Effector CD4-positive, alpha-beta T cell (primary cell): ENCODE results near the gene SYNPO2L.

Source experiments
- DNase-seq: peaks from one replicate; pipeline ENCODE4 v3.0.0-alpha.2; 2020

The SYNPO2L gene

DNA sequence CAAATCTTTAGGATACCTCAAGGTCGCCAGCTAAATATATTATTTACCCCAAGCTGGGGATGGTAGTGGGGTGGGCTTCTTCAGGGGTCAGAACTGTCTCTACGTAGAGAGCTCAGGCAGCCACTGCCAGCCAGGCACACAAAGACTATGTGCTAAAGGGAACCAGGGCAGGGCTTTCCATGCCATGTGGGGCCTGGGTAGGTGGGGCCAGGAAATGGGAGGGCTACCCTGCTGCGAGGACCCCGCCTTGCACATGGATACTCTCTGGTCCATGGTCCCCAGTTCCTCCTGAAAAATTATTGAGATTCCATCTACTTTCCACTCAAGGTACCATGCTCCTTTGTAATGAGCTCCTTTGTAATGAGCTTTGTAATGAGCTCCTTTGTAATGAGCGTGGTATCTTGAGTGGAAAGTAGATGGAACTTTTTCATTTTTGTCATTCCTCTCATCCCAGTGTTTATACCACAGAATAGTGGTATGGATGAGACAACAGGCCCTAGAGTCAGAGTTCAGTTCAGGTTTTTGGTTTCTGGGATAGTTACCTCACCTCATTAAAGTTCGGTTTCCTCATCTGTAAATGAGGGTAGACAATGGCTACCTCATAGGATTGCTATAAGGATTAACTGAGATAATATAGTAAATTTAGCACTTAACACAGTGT, 5.8 kb downstream of the SYNPO2L start:
- DNase-seq = no peak

DNA sequence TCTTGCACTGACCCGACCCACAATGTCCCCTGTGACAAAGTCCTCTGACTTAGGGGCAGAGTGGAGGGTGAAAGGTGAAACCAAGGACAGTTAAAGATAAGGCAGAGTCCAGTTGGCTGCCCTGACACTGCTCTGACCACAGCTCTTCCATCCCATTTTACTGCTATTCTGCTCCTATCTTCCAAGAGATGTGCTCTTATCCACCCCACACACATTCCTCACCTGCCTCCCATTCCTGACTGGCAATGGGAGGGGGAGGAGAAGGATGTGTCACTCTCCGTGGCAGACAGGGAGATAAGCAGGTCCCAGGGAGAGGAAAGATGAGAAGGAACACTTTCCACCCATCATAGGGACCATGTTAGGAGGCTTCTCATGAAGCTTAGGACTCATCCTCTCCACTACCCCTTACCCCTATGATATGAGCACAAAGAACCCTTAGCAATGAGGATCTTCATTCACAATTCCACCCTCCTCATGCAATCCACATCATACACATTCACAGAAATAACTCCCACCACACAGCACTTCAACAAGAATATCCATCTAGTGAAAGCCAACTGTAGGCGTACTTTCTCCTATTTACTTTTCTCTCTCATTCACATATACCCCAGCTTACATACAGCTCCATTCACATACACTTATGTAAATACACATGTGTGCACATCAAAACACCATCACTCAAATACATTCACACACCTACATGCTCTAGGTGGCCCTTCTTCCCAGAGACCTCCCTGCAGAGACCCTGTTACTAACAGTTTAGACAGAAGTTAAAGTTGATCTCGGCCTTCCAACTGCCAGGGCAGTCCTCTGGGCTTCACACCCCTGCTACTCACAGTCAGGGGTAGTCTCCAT, 6.6 kb downstream of the SYNPO2L start:
- DNase-seq = no peak

DNA sequence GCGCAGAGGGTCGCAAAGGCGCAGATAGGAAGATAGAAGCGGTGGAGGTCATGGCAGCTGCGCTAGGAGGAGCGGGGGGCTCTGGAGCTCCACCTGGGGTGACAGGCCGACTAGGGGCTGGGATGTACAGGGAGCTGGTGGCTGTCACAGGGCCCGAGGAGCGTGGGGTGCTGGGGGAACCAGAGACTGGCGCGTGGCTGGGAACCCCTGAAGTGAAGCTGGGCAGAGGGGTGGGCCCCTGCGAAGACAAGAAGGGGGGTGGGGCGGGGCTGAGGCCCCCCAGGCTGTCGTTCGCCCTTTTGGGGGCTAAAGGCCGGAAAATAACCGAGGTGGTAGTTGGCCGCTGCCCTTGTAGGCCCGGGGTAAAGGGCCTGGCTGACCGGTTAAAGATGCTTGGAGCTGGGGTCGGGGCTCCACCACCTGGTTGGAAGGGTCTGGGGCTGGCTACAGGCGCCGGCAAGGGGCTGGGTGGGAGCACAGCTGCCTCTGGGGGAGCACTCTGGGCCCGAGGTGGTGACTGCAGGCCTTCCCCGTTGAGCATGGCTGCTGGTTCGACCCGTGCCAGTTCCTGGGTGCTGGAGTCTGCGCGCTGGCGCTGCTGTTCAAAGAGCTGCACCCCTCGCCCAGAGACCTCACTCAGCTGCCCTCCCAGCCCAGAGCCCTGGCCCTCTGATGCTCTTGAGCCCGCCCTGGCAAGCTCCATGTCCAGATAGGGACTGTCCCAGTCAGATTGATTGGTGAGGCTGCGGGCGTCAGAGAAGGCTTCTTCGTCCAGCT, 7.8 kb downstream of the SYNPO2L start:
- DNase-seq = no peak

DNA sequence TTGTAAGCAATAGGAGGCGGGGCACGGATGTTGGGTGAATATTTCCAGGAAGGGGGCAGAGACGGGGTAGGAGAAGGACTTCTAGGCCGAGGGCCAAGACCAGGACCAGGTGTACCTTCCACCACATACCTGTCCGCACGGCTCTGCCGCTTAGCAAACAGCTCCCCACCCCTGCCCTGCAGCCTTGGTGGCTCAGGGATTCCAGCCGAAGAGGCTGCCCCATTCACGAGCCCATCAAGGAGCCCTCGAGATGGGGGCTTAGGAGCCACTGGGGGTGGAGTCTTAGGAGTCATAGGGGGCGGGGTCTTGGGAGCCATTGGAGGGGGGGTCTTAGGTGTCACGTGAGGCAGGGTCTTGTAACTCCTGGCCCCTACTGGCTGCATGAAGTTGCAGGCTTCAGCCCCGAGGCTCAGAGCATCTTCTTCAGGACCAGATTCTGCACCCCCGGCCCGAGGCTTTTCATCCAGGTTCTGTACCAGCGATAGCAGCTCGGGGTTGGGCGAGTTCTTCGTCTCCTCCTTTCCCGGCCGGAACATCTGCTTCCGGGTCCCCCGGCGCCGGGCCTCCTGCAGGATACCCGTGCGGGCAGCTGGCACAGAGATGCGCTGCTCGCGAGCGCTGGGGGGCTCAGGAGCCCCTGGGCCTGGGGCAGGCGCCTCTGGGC, 8.5 kb downstream of the SYNPO2L start:
- DNase-seq = no peak

DNA sequence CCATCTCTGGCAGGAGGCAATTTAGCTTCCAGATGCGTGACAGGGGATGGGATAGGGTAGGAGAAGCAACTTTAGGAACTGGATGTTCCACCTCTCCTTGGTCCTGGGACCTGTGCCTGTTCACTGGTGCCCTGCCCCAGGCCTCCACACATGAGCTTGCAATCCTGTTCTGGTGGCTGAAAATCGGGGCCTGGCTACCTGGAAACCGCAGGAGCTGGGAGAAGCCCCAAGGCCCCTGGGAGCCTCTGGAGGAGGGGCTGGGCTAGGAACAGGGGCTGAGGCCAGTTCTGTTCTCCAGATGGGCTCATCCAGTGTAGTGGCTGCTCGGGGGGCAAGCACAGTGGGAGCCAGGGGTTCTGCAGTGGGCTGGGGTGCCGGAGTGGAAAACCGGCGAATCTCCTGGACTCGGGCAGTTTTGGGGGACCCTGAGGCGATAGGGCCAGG, 9.2 kb downstream of the SYNPO2L start:
- no peak for DNase-seq

DNA sequence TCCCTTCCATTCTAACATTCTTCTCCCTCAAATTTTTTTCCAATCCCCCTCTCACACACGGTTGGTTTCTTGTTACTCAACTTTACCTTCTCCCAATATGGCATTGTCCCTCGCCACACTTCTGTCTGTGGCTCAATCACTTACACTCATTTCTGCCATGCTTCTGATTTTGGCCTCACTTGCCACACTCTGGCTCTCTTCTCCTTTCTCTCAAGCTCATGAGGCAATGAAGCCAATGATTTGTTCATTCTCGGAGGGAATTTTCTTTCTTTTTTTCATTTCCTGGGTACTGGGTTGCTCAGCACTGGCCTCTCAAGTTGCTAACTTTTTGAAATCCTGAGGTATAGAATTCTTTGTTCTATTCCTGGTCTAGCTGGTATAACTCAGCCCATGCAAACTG, 10.6 kb downstream of the SYNPO2L start:
- no peak for DNase-seq

DNA sequence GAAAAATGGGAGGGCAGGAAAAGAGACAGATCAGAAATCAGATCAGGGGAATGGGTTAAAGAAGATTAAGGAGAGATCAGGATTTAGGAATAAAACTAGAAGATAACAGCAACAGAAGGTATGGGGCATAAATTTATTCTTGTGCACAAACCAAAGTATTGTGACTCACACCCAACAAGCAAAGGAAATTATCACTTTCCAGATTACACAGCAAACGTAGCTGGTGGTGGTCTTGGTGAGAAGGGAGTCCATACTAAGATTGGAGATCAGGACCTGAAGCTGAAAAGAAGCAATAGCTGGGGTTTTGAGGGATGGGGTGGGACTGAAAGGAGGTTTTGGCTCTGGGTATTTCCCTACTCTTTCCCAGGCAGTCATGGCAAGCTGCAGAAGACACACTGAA, 11.1 kb downstream of the SYNPO2L start:
- DNase-seq = no peak

DNA sequence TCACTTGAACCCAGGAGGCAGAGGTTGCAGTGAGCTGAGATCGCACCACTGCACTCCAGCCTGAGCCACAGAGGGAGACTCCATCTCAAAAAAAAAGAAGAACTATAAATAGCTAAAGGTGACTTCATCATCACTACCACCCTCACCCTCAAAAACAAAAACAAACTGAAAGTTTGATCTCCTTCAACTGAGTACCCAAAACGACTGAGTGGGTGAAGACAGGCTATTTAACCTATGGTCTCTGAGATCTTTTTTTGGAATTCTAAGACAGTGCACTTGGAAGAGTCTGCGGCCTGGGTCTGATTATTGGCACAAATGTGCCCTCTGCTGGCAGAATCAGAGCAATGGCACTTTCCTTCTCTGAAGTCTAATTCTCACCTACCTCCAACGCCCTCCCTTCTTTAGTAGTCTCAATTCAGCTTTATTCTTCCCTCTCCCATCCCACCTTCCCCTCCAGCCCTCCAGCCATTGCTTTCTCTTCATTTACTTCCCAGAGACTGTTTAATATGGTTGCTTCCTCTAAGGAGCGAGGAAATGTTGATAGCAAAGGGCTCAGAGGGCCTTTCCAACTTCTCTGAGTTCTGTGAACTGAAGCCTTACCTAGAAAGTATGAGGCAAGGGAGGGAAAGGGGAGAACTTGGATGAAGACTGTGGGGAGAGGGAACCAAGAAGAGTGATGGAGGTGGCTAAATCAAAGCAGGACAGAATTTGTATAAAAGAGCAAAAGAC, 11.7 kb downstream of the SYNPO2L start:
- peak; percentile 46 for DNase-seq

DNA sequence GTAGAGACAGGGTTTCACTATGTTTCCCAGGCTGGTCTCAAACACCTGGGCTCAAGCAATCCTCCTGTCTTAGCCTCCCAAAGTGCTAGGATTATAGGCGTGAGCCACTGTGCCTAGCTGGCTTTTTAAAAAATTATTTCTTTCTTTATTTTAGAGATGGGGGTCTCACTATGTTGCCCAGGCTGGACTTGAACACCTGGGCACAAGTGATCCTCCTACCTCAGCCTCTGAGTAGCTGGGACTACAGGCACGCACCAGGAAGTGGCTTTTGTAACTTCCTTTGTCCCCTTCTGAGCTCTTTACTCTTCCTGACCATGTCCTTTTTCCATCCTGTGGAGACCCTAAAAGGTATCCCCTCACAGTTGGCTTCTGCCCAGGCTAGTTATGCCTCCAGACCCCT, 12.5 kb downstream of the SYNPO2L start:
- DNase-seq = no peak

DNA sequence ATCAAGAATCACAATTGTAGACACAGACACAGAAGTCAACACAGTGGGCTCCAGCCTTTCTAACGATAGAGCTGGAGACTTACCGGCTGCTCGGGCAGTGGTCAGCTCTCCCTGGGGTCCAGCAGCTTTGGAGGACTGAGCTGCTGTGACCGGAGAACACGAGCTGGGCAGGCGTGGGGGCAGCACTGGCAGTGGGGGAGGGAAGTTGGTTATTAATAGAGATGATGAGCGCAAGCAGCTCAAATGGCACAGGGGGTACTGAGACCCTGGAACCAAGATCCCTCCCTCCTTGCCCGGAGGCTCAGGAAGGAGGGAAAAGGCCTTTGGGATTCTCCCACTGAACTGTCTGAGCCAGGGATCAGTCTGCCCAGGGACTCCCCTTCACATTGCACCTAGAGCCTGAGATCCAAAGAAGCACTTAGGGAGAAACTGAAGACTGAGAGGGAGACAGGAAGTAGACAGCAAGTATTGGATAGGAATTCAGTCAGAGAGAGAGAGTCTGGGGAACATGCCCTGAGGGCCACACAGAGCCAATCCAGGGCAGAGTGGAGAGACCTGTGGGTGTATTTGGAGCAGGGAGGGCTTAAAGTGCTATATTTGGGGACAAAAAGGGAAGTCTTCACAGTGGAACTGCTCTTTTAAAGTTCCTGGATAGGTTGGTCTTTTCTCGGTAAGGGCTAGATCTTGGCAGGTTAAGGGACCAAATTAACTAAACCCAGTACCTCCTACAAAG, 14.3 kb downstream of the SYNPO2L start, which contains the start of gene MYOZ1:
MYOZ1 (minus strand) TSS at position 147 of the 733 bp plus-strand sequence. CDS start 1,457 bp downstream, outside the sequence.
- DNase-seq = no peak

DNA sequence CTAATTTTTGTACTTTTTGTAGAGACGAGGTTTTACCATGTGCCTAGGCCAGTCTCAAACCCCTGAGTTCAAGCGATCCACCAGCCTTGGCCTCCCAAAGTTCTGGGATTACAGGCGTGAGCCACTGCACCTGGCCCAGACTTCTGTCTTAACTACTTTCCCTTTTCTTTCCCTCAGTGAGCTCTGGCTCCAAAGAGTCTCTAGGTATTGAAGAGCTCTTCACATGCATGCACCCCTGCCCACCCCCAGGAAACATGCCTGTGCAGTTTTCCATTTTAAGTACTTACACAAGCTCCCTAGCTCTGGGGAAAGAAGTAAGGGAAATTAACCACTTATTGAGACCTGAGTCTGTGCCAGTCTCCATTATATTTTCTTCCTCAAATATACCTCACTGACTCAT, 16.5 kb downstream of the SYNPO2L start:
- DNase-seq = no peak

DNA sequence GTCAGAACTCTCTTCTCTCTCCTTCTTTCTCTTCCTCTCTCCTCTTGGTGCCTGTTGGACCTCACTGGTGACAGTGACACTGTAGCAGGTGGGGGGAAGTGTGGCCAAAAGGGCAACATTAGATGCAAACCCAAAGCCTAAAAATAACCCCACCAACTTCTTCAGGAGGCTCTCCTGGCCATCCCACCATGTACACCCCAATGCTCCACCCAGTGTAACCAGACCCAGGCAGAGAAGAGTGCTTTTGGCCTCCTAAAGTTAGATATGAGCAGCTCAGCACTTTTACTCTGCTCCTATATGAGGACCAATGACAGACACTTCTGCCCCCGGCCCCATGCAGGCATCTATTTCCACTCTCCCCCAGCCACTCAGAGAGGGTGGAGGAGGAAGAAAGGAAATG, 20.0 kb downstream of the SYNPO2L start:
- no peak for DNase-seq

DNA sequence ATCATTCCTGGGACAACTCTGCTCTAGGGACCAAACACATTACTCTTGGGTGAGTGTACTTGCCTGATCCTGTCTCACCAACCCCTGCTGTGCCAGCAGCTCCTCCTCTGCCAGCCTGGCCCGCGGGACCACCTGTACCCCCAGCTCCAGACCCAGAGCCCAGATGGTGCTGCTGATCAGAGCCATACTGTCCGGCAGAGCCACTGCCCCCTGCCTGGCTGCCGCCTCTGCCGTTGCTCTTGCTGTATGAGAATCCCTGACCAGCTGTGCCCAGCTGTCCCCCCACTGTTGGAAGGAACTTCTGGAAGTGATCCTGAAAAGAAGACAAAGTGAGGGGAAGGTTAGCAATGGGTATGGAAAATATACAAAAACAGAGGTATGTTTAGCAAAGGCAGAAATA, 21.4 kb downstream of the SYNPO2L start:
- DNase-seq = no peak

DNA sequence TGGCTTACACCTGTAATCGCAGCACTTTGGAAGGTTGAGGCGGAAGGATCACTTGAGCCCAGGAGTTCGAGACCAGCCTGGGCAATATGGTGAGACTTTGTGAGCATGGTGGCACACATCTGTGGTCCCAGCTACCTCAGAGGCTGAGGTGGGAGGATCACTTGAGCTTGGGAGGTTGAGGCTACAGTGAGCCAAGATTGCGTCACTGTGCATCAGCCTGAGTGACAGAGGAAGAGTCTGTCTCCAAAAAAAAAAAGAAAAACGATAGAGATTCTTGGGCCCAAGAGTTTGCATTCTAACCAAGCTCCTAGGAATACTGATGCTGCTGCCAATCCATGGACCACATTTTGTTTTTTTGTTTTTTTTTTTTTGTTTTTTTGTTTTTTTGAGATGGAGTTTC, 26.7 kb downstream of the SYNPO2L start:
- no peak for DNase-seq

DNA sequence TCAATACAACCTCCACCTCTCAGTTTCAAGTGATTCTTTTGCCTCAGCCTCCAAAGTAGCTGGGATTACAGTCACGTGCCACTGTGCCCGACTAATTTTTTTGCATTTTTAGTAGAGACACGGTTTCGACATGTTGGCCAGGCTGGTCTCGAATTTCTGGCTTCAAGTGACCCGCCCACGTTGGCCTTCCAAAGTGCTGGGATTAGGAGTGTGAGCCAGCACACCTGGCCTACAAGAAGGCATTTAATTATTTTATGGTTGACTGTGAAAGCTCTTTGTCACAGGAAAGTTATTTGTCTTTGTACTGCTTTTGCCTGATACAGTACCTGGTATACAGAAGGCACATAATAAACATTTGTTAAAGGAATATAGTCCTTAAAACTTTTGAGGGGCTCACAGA, 27.4 kb downstream of the SYNPO2L start:
- DNase-seq = no peak

DNA sequence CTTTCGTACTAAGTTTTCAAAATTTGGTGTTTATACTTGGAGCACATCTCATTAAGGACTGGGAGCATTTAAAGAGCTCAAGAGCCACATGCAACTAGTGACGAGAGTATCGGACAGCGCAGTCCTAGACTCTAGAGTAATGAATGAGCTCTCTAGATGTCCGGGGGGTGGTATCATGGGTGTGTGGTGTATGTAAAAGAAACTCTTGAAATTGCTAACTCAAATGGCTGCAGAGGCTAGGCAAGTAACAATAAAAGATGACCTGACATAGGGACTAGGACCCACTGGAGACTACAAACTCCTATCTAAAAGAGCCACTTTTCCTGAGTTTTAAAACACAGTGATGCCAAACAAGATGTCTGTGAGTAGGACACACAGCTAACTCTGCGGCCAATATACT, 28.5 kb downstream of the SYNPO2L start:
- no peak for DNase-seq

DNA sequence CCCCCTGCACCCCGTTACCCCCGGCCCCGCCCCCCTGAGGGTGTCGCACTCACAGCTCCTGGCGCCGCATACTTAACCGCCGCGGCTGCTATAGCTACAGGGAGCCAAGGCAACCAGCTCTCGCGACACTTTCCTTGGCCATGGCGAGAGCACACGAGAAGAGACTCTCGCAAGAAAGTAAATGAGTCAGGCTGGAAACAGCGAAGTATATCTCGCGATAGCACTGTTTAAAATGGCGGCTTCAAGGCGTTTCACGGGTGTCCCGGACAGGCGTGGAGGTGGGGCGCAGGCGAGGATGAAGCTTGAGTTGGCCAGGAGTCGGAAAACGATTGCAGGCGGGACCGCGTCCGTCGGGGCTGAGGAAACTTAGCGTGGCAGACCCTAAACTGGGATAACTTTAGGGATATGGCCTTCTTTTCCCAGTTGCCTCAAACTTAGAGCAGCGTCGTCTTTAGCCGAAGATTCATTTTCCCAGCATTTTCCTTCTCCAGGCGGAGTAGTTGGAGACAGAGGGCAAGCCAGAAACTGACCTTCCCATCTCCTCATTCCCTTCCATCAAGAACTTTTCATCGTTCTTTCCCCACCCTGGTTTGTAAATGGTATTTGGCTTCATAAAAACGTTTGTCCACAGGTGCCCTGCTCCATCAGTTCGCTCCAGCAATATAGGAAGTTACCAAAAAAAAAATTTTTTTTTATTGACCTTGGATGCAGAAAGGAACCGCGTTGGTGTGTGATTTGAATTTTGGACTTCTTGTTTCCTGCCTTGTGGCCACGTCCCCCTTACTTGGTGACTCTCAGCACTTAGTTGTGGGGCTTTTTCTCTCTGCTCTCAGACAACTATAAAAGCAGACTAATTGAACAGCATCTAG, 29.7 kb downstream of the SYNPO2L start:
- DNase-seq = peak; percentile 91

DNA sequence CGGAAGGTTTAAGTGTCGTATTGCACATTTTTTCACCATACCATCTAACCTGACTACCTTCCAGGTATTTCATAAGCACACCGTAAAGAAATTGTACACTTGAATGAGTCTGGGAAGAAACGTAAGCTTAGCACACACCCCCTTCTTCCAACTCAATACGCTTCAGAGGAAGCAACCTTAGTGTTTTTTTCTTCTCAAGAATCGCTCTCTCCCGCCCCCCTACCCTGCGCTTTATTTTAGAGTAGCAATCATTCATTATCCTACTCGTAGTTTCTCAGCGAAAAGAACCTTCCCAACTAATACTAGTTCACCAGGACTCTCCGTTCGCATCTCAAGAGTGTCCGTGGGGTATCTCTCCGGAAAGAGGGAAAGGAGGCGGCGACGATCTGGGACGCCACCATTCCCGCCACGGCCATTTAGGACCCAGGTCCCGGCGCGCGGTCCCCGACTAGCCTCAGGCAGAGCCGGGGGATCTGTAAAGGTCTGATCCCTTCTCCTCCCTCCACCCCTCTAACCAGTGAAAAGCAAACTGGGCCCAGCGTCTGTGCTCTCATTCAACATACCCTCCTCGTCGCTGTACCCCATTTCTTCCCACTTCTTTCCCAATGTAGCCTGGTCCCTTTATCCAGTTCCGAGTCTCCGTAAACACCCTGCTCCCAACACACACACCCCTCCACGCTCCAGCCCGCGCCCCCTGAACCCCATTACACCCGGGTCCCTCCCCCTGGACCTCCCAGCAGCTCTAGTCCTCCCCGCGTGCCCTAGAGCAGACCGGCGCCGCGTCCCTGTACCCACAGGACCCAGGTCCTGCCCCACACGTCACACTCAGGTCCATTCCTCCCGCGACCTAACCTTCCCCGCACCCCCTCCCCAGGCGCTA, 30.6 kb downstream of the SYNPO2L start:
- DNase-seq = no peak

DNA sequence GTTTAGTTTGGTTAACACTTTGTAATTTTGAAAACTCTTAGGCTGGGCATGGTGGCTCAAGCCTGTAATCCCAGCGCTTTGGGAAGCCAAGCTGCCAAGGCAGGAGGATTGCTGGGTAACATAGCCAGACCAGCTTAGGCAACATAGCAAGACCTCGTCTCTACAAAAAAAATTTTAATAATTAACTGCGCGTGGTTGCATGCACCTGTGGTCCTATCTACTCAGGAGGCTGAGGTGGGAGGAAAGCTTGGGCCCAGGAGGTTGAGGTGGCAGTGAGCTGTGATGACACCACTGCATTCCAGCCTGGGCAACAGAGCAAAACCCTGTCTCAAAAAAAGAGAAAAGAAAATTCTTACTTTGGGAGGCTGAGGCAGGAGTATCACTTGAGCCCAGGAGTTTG, 32.8 kb downstream of the SYNPO2L start:
- DNase-seq = no peak
